NCI-H1930 (cell line): ENCODE measurements around the gene EPHA2.
"Not testable (repeated sequence)": the region's sequence is repeated elsewhere in the genome, so short reads cannot be mapped to it uniquely, and the experiment has no call there.

Experiments used
- DNase-seq, 2 experiments: peaks; one replicate each; lab custom pipeline; 2025; lab: John Stamatoyannopoulos, UW

Gene EPHA2

GRCh38 chr1:16119504-16119903 lies 36.4 kb downstream of the EPHA2 start:
- DNase-seq = no peak

- no peak for DNase-seq
Observed at GRCh38 chr1:16118706-16119105, 37.2 kb downstream of the EPHA2 start.

GRCh38 chr1:16117936-16118335 lies 37.9 kb downstream of the EPHA2 start:
- no peak for DNase-seq

GRCh38 chr1:16117369-16117768 lies 38.5 kb downstream of the EPHA2 start:
- no peak for DNase-seq

- DNase-seq = no peak
Observed at GRCh38 chr1:16116625-16117024, 39.2 kb downstream of the EPHA2 start.

DNA sequence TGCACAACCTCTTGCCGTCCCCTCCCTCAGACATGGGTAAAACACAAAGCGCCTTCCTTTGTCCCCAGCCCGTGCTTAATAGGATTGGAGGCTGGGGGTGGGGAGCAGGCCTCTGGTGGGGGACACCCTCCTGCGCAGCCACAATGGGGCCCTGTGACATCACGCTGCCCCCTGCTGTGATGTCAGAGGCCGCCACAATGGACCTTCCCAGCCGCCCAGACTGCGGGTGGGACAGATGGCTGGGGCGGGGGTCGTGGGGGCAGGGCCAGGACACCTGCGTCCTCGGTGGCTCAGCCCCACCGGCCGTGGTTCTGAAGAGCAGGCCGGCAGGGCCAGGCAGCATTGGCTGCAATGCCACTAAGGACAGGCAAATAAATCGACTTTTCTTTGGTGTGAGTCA lies 39.9 kb downstream of the EPHA2 start:
- no peak for DNase-seq

DNA sequence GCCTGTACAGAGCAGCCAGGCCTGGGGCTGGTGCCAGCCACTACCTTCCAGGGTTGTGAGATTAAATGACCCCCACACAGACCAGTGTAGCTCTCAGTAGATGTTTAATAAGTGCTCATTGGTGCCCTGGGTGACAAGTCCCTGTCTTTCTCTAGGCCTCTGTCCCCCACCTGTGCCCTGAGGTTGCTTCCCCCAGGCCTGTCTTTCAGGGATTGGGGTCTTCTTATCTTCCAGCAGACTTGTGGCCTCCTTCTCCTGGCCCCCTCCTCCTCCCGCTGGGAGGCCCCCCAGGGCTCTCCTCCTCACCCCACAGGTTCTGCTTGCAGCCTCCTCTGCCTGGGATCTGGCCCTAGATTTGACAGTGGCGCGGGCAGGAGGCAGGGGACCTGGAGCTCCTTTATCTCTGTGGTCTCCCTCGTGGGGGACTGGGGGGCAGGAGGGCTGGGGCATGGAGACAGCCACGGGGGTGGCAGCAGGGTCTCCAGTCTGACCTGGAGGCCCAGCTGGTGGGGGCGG lies 40.3 kb downstream of the EPHA2 start:
- no peak for DNase-seq

- no peak for DNase-seq
Observed at GRCh38 chr1:16114527-16115467, 41.1 kb downstream of the EPHA2 start.

DNA sequence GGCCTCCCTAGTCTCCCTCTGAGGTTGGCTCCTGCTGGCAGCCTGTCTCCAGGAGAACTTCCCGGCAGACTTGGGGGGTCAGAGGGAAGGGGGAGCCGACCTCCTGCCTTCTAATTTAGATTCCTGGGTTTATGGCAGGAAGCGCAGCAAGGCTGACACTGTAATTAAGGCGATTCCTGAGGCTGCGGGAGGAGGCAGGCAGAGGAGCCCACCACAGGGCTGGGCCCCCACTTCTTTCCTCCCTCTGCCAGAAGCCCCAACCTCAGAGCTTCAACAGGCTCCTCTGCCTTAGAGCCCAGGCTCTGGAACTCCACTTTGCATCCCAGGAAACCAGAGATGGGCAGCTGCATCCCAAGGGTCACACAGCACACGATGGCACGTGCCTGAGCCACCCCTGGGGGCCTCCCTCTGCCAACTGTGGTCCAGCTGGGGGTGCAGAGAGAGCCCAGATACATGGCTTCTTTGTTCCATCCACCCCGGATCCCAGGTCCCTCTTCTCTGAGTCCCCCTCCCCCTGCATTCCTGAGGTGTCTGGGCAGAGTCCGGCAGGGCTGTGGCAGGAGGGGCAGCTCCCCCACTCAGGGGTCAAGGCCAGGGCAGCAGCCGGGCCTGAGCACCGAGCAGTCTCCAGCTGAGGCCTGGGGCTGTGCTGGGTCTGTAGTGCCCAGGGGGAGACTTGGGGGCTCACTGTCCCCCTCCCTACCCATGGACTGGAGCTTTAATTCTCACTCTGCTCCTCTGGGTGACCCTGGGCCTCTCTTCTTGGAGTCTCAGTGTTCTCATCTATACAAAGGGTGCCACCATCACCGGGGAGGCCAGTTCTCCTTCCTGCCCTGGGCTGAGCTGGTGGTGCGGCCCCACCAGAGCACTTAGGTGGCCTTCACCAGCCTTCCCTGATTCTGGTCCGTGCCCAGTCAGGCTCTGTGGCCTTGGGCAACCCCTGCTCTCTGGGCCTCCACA lies 43.0 kb downstream of the EPHA2 start:
- DNase-seq = no peak

GRCh38 chr1:16111771-16112595 lies 43.9 kb downstream of the EPHA2 start:
- no peak for DNase-seq

DNA sequence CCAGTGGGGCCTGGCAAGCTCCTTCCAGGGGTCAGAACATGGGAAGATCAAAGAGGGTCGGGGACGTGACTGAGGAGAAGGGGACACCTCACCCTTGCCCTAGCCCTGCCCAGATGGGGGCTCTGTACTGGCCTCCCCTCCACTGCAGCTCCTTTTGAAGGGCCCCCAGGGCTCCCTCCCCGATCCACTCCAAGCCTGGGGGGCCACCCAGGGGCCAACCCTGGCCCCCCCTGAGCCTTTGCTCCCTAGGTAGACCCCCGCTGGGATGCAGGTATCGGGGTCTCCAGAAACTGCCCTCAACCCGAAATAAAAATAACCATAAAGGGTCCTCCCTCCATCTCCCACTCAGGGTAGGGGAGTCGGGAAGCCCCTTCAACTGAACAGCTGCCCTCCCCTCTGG lies 45.0 kb downstream of the EPHA2 start:
- DNase-seq = no peak

DNA sequence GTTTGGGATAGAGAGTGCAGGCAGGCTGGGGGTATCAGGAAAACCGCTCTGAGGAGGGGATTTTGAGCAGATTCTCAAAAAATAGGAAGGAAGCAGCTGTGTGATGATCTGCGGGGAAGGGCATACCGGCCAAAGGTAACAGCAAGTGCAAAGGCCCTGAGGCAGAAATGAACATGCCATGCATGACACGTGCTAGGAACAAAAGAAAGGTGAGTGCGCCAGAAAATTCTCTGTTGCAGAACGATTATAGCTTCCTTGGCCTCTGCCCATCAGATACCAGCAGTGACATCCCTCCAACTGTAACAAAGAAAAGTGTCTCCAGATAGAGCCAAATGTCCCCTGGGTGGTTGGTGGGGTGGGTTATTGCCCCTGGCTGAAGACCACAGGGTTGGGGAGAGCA lies 45.4 kb downstream of the EPHA2 start:
- DNase-seq = no peak

DNA sequence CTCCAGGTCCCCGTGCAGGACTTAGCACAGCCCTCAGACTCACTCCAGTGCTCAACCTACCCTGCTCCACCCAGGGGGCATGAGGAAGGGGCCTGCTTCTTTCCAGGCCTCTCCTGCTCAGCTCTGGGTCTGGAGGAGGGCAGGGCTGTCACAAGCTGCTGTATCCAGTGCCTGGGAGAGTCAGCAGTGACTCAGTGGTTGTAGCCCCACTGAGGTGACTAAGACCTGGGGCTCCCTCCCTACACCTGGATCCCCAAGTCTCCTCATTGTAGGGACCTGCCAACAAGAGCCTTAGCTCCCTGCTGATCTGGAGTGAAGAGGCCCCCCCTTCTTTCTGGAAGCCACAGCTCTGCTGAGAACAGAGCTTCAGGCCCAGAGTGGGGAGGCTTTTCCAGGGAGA lies 46.3 kb downstream of the EPHA2 start:
- DNase-seq = no peak

DNA sequence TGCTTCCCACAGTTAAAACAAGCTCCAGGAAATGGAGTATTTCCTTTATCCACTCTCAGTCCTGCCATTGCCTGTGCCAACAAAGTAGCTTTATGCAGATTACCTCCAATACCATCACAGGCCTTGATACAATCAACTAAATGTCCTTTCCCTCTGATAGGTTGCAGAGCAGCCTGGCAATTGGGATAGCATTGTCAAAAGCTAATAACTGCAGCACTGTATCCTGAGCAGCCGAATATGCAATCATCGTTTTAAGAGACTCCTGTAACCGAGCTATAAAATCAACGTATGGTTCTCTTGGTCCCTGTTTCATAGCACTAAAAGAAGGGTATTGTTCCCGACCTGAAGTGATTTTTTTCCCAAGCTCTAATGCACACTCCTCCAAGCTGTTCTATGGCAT lies 48.8 kb downstream of the EPHA2 start:
- not testable (repeated sequence) for DNase-seq

DNA sequence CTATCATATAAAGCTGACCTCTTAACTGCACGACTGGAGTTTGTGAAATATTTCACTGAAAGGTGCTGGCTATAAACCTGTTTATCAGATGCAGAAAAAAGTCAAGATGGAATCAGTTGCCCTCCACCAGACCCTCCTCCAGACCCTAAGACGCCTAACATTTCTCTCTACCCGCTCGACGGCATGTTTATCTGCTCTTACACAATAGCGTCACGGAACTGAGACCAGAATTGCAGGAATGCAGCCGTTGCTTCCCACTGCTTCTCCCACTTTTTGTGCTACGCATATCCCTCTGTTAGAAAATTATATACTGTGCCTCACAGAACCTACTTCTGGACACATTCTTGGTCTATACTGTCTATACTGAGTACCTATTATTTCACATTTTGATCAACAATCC lies 54.2 kb downstream of the EPHA2 start:
- DNase-seq = no peak

GRCh38 chr1:16099412-16099811 lies 56.5 kb downstream of the EPHA2 start:
- no peak for DNase-seq

- DNase-seq = no peak
Observed at GRCh38 chr1:16095447-16095846, 60.4 kb downstream of the EPHA2 start.

DNA sequence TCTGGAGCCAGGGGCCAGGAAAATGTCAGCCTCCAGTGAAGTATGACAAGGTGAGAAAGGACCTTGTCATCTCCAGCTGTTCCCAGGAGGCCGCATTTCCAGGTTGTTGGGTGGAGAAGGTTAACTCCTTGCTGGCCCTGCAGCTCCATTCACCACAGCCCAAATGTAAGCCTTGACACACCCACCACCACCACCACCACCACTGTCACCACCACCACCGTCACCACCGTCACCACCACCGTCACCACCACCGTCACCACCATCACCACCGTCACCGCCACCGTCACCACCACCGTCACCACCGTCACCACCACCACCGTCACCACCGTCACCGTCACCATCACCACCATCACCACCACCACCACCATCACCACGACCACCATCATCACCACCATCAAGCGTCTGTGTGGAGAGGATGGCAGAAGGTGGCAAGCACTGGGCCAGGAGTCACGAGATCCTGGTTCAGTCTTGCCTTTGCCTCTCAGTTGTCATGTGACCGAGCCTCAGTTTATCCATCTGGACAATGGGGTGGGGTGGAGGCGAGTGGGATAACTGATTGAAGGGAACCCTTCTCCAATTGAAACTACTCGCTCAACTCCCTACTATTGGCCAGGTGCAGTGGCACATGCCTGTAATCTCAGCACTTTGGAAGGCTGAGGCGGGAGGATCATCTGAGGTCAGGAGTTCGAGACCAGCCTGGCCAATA lies 61.3 kb downstream of the EPHA2 start:
- no peak for DNase-seq

- no peak for DNase-seq
Observed at GRCh38 chr1:16093611-16094010, 62.3 kb downstream of the EPHA2 start.

GRCh38 chr1:16092923-16093511 lies 62.9 kb downstream of the EPHA2 start:
- no peak for DNase-seq
